SW480 (cell line): ENCODE data around the gene MGAT4C.
"Not testable (repeated sequence)": the region's sequence is repeated elsewhere in the genome, so short reads cannot be mapped to it uniquely, and the experiment has no call there.

Source experiments
- DNase-seq: peaks from one replicate; pipeline ENCODE4 v3.0.0-alpha.2; 2016; ENCODE audit warnings: low spot score

MGAT4C gene

DNA sequence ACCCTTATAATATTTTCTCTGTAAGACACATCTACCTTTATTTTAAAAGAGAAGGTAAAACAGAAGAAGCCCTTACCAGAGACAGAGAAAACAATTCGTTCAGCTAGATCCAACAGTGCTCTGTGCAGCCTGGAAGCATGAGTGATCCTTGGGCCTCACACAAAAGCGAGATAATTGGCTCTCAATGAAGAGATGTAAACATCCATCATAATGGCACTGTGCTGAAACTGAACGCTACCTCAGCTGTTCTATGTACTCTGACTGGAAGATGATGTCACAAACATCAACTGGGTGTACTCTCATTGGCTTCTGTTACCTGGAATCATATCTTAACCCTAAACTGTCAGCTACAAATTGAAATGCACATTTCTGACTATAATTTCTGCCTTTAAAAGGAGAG is at the start of gene MGAT4C:
Gene MGAT4C (minus strand): TSS at position 229 of the 400 bp plus-strand sequence.
- DNase-seq = no peak

DNA sequence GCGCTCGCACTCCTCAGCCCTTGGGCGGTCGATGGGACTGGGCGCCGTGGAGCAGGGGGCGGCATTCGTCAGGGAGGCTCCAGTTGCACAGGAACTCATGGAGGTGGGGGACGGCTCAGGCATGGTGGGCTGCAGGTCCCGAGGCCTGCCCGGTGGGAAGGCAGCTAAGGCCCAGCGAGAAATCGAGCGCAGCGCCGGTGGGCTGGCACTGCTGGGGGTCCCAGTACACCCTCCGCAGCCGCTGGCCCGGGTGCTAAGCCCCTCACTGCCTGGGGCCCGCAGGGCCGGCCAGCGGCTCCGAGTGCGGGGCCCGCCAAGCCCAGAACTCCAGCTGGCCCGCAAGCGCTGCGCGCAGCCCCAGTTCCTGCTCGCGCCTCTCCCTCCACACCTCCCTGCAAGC is 40.2 kb upstream of the MGAT4C start:
- DNase-seq = not testable (repeated sequence)

DNA sequence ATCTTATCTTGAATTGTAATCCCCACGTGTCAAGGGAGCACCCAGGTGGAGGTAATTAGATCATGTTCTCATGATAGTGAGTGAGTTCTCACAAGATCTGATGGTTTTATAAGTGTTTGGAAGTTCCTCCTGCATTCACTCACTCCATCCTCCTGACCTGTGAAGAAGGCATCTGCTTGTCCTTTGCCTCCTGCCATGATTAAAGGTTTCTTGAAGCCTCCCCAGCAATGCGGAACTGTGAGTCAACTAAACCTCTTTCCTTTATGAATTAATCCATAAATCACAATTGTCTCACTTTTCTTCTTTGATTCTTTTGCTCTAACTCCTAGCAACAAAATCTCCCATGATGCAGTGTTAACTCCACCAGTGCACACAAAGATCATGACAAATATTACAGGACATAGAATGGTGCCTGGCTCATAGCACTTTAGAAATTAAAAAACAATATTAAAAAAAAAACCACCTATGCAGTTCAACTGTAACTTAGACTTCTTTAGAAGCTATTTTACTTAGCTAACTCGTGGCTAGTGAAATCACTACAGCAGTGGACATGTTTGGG is 37.6 kb upstream of the MGAT4C start:
- no peak for DNase-seq

- DNase-seq = no peak
These were observed 36.3 kb upstream of the MGAT4C start for GRCh38 chr12:86292480-86292879.

DNA sequence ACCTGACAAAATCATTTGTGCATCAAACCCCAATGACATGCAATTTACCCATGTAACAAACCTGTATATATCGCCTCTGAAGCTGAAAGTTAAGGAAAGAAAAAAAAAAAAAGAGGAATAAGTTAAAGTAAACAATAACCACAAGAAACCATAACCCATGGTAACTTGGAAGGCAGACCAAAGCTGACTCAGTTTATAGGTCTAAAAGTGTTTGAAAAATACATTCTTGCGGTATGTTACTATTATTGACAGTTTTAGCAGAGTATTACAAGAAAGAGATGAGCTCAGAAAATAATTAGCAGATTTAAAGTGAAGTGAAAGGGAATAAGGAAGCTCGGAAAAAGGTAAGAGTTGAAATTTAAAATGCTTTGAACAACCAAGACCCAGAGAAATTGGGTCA is 34.4 kb upstream of the MGAT4C start:
- DNase-seq = no peak

GRCh38 chr12:86286119-86286518 is 29.9 kb upstream of the MGAT4C start:
- DNase-seq = no peak

DNA sequence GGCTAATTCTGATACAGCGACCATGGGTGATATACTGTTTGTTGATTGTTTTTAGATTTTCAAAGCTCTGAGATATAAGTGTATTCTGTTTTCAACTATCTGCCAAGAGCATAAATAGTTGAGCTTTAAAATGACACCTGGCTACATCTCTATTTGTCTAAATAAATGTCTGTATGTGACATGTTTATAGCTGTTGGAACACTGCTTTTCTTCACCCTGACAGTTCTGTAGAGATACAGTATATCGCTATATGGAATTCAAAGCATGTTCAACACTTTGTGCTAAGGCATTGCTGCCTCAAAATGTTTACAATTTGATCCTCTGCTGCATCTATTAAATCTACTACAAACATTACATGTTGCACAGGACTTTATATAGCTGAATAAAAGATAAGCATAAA is 27.4 kb upstream of the MGAT4C start:
- DNase-seq = no peak

- no peak for DNase-seq
These were observed 19.2 kb upstream of the MGAT4C start for GRCh38 chr12:86275356-86275755.

DNA sequence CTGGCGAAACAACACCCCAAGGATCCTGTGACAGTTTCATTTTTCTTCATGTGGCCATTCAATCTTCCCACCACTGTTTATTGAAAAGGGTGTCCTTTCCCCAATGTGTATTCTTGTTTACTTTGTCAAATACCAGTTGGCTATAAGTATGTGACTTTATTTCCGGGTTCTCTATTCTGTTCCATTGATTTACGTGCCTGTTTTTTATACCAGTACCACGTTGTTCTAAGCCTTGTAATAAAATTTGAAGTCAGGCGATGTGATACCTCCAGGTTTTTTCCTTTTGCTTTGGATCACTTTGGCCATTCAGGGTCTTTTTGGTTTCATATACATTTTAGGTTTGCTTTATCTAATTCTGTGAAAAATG is 9.1 kb upstream of the MGAT4C start:
- DNase-seq = no peak

- no peak for DNase-seq
These were observed 8.5 kb upstream of the MGAT4C start for GRCh38 chr12:86264451-86265328.

GRCh38 chr12:86261578-86261977 is 5.4 kb upstream of the MGAT4C start:
- DNase-seq = no peak

- no peak for DNase-seq
These were observed 5.0 kb upstream of the MGAT4C start for GRCh38 chr12:86261142-86261541.

GRCh38 chr12:86260183-86260582 is 4.0 kb upstream of the MGAT4C start:
- DNase-seq = no peak

- DNase-seq = no peak
These were observed 943 bp upstream of the MGAT4C start for GRCh38 chr12:86257134-86257533.

DNA sequence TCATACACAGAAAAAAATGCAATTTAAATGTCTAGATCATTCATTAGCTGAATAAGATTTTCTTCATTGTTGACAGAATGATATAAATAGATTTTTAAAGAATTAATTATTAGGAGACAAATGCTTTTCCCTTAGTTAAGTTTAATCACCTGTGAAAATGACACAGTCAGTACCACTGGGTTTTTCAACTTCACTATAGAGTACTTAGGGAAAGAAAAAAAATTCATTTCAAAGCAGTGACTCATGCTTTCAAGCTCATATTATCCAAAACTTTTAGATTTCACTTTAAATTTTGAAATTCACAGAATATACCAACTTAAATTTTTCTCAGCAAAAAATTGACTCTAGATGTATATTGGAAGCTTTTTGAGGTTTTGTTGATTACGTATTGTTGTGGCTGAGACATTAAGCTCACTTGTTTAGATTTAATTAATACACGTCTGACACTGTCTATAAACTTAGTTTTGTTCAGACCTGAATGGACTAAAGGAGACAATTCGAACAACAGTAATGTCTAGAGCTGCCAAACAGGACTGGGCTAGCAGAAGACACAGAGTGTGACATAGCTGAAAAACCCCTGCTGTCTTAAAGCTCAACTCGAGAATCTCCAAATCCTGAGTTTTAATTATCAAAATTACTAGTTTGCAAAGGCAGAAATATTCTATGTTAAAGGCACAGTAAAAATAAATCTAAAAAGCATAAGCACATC is 1.6 kb downstream of the MGAT4C start:
- no peak for DNase-seq

- no peak for DNase-seq
These were observed 6.3 kb downstream of the MGAT4C start for GRCh38 chr12:86249851-86250250.

DNA sequence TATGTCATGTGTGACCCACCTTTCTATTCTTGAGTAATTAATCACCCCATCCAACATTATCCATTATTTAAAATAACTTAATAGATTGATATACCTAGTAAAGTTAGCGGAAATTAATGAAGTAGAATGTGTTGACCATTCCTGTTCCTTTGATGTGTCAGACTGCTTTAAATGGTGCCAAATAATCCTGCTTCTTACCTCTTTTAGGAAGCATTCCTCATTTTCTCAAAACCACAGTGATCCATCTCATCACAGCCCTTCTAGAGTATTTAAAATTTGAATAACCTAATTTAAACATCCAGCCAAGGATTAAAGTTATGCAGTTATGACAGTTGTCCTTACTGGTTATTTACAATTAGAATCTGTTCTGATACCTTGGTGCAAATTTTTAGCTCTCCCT is 6.9 kb downstream of the MGAT4C start:
- no peak for DNase-seq

- DNase-seq = no peak
These were observed 8.3 kb downstream of the MGAT4C start for GRCh38 chr12:86247871-86248270.

DNA sequence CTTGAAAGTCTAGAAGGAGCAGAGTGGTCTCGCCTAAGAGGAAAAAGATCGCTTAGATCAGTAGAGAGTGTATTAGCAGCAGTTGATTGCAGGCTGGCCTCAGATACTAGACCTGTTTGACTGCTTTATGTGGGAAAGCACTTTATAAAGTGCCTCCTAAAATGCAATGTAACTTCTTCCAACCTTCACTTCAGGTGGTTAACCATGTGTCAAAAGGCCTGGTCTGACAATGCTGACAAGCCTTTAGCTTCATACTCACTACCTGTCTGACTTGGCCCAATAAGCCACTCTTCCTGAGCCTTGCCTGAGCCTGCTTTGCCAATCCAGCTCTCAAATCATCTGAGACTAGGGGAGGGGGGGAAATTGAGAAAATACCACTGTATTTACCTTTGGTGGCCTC is 14.6 kb downstream of the MGAT4C start:
- DNase-seq = no peak

- no peak for DNase-seq
These were observed 21.8 kb downstream of the MGAT4C start for GRCh38 chr12:86234316-86234855.

- DNase-seq = peak; percentile 16
These were observed 23.1 kb downstream of the MGAT4C start for GRCh38 chr12:86233126-86233525.

- no peak for DNase-seq
These were observed 25.6 kb downstream of the MGAT4C start for GRCh38 chr12:86230516-86231146.
